Non-pigmented ciliary epithelial cell (primary cell): ENCODE data around the gene CYP4F22.
"Not testable (repeated sequence)": the region's sequence is repeated elsewhere in the genome, so short reads cannot be mapped to it uniquely, and the experiment has no call there.

Source experiments
- DNase-seq: peaks from one replicate; pipeline ENCODE4 v3.0.0-alpha.2; 2010; ENCODE audit warnings: low read depth

The CYP4F22 gene

GRCh38 chr19:15570420-15570819 lies 62.1 kb downstream of the CYP4F22 start:
- DNase-seq, result no peak

DNA sequence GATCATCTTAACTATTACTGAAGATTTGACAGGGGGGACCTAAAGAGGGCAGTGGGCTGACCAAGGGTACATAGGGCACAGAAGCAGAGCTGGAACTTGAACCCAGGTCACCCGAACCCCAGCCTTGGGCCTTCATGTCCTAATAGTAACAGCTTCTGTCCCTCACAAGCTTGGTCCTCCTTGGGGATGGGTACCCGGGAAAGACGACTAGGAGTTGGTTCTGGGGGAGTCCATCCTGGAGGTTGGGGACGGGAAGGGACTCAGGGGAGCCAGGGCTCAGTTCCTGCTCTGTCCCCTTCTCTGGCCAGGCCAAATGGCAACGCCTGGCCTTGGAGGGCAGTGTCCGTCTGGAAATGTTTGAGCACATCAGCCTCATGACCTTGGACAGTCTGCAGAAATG lies 67.1 kb downstream of the CYP4F22 start:
- no peak for DNase-seq

GRCh38 chr19:15576526-15577156 lies 68.3 kb downstream of the CYP4F22 start:
- no peak for DNase-seq

DNA sequence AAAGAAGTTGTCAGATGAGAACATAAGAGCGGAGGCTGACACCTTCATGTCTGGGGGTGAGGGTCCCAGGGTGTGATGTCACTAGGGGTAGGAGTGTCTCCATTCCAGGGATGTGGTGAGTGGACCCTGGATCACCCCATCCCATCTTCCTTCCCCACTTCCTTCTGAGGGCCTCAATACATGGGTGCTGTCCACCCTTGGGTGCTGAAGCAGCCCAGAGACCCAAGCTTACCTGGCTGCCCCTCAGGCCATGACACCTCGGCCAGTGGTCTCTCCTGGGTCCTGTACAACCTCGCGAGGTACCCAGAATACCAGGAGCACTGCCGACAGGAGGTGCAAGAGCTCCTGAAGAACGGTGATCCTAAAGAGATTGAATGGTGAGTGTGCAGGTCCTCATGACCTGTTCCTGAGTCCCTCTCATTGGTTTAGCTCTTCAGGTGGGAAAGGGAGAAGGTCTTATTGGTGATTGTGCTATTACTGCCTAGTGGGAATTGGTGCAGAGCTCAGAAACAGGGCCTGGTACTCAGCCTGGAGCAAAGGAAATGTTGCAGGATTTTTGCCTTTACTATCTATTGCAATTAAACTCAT lies 69.0 kb downstream of the CYP4F22 start:
- no peak for DNase-seq

- no peak for DNase-seq
Measured at GRCh38 chr19:15583346-15583745, 75.0 kb downstream of the CYP4F22 start.

DNA sequence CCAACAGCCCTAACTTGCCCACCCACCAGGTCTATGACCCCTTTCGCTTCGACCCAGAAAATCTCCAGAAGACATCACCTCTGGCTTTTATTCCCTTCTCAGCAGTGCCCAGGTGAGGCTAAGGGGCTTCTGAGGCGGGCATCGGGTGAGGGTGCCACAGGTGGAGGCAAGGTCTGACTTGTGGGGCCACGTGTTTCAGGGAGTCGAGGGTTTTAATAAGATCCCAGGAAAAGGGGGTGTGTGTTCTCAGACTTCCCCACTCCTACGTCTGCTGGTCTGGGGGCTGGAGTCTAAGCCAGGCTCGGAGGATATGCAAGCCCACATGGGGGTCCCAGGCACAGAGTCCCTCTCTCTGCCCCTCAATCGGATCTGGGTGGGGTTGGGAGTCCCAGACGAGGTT lies 75.8 kb downstream of the CYP4F22 start:
- DNase-seq, result no peak

DNA sequence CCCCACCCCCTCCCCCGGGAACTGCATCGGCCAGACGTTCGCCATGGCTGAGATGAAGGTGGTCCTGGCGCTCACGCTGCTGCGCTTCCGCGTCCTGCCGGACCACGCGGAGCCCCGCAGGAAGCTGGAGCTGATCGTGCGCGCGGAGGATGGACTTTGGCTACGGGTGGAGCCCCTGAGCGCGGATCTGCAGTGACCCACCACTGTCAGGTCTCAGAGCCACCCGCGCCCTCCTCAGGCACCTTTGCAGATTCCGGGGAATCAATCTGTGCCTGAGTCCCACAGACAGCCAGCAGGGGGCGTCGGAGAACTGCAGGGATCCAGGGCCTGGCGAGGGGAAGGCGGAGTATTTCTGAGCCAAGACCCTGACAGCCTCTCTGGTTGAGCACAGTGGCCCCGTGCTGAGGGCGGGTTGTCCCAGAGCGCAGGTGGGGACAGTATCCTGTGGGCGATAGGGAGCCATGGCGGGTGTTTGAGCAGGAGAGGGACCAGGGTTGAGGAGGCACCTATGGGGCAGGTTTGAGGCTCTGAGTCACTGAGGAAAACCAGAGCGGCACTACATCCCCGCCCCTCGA lies 76.3 kb downstream of the CYP4F22 start:
- DNase-seq, result no peak

DNA sequence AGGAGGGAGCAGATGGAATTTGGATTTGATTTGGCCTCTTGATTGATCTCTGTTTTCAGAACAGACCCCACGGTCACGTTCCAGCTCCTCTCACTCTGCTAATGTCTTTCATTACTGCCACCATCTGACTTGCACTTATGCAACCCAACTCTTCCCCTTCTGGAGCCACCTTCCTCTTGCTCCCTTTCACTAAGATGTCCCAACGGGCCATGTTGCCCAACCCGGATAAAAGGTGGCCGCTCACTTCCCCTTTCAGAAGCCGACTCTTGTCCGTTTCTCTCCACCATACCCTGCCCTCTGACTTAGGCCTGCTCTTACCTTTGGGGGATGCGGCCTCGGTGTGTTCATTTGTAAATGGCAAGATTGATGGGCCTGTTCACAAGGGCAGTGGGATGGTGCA lies 79.3 kb downstream of the CYP4F22 start:
- DNase-seq, result no peak

DNA sequence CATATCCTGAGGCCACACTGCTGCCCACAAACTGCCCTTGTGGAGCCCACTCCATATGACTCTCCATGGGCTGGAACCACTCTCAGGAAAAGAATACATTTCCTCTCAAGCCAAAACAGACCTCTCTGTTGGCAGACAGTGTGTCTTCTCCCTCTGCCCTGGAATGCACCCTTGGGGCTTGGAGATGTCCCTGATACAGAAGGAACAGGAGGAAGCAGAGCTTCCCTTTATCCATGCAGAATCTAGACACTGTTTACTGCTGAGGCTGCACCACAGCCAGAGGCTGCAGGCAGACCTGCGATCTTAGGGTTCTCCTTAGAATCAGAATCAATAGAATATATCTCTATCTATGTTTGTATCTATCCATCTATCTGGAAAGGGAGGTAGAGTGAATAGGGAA lies 79.9 kb downstream of the CYP4F22 start:
- no peak for DNase-seq

DNA sequence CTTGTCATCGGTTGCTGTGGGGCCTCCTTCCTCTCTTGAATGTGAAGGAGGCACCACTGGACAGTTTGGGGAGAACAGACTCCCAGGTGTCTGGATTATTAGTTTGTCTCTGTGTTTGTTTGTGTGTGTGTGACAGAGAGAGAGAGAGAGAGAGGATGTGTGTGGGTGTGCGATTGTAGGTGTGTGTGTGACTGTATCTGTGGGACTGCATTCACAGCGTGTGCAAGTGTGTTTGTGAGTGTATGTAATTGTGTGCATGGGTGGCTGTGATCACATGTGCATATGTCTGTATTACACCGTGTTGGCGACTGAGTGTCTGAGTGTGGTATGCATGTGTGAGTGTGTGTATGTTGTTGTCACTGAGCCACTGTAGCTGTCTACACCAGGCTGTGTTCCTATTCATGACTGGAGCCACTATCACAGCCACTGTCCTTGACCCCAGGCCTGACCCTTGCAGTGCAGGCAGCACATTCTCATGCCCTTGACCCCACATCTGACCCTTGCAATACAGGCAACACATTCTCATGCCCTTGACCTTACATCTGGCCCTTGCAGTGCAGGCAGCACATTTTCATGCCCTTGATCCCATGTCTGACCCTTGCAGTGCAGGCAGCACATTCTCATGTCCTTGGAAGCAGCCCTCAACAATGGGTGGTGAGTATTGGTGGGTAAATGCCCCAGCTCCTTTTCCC lies 81.6 kb downstream of the CYP4F22 start:
- DNase-seq, result no peak

DNA sequence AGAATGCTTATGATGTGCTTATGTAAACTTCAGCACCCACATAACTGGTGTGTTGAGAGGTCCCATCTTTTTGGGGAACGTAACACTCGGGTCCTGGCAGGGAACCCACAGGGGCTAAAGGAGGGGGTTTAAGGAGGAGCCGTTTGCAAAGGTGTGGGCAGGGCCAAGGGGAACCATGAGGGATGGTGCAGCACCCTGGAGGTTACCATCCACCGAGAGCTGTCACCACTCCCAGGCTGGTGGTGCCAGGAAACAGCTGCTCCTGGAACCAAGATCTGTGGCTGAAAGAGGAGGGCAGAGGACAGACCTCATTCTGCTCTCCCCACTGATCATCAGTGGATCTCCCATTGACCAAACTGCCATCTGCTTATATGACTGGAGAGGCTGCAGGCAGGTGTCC lies 83.5 kb downstream of the CYP4F22 start:
- no peak for DNase-seq

GRCh38 chr19:15592506-15592905 lies 84.2 kb downstream of the CYP4F22 start:
- DNase-seq, result not testable (repeated sequence)

DNA sequence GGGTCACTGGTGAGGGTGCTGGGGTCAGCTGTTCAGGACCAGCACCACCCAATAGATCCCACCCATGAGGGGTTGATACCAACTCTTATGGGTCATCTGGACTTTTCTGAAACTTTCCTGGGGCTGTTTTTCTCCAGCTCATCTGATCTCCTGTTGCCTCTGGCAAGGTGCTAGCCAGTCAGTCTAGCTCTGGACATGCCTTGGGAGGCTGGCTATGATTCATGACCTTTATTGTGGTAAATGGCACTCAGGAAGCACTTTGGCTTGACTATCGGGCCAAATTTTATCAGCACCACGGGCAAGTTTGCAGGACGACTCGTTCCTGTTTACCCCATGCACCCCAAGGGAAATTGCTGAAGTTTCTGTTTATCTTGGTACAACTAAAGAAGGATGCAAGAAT lies 85.4 kb downstream of the CYP4F22 start:
- not testable (repeated sequence) for DNase-seq

DNA sequence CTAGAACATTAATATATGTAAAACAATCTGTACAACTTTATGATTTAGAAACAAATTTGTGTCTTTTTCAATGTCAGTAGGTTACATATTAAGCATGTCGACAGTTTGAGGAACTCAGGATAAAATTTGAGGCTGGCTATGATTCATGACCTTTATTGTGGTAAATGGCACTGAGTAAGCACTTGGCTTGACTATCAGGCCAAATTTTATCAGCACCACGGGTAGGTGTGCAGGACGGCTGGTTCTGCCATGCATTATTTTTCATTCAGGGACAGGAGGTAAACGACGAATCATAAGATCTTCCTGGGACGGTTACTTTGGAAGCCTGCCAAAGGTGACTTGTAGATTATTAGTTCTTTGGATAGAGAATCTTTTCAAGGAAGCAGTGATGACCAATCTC lies 86.7 kb downstream of the CYP4F22 start:
- no peak for DNase-seq
